GM19023 (cell line): ENCODE measurements around the gene IQSEC2.

Experiments used
- ATAC-seq: cut with Tn5 transposase; IDR thresholded peaks from one replicate; pipeline ENCODE4 v1.9.1; 2021; ENCODE audit warnings: mild to moderate bottlenecking, moderate library complexity; ENCODE audit not compliant: unreplicated experiment

The IQSEC2 gene

DNA sequence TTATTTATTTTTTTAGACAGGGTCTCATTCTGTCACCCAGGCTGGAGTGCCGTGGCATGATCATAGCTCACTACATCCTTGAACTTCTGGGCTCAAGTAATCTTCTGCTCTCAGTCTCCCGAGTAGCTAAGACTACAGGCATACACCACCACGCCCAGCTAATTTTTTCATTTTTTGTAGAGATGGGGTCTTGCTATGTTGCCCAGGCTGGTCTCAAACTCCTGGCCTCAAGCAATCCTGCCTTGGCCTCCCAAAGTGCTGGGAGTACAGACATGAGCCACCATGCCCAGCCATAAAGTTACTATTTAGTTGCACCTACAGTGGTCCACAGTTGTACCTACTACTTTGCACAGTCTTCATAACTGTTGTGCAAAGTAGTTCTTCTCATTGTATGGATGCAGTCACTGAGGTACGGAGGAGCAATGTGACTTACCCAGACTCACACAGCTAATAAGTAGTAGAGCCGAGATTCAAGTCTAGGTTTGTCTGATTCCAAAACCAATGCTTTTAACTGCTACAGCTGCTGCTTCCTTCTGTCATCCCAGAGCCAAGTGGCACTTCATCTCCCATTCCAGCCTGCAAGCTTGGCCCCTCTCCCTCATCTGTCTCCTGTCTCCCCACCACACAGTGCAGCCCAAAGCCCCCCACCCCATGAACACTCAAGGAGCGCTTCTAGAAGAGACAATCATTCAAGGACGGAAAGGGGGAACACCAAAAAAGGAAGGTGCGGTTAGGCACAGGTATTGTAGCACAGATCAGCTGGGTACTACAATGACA lies 24.0 kb upstream of the IQSEC2 start:
- no peak for ATAC-seq

- no peak for ATAC-seq
Measured at GRCh38 chrX:53303195-53303594, 21.8 kb upstream of the IQSEC2 start.

- ATAC-seq, result no peak
Measured at GRCh38 chrX:53300157-53300556, 18.8 kb upstream of the IQSEC2 start.

GRCh38 chrX:53294024-53294648 lies 12.8 kb upstream of the IQSEC2 start:
- no peak for ATAC-seq

DNA sequence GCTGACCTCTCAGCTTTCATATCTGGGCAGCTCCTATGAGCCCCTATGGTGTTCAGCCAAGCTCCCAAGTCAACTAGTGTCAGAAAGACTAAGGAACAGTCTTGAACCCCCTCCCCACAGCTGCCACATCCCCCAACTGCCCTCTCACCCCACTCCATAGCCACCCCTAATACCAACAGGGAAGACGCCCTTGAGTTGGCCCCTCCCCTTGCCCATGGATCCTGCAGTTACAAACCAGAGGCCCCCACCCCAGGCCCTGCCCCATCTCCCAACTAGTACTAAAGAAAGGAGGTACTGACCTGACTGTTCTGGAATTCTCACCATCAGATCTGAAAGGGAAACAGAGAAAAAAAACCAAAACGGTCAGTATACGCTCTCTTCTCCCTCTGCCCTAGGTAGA lies 10.2 kb upstream of the IQSEC2 start:
- no peak for ATAC-seq

- ATAC-seq, result no peak
Measured at GRCh38 chrX:53290441-53291041, 9.2 kb upstream of the IQSEC2 start.

GRCh38 chrX:53288189-53288588 lies 6.8 kb upstream of the IQSEC2 start:
- no peak for ATAC-seq

GRCh38 chrX:53287493-53288138 lies 6.2 kb upstream of the IQSEC2 start:
- ATAC-seq, result no peak

GRCh38 chrX:53286171-53286570 lies 4.8 kb upstream of the IQSEC2 start:
- ATAC-seq, result no peak

- no peak for ATAC-seq
Measured at GRCh38 chrX:53285591-53285990, 4.2 kb upstream of the IQSEC2 start.

- ATAC-seq, result peak; percentile 59
Measured at GRCh38 chrX:53284684-53285447, 3.5 kb upstream of the IQSEC2 start.

GRCh38 chrX:53283567-53283966 lies 2.2 kb upstream of the IQSEC2 start:
- ATAC-seq, result no peak

DNA sequence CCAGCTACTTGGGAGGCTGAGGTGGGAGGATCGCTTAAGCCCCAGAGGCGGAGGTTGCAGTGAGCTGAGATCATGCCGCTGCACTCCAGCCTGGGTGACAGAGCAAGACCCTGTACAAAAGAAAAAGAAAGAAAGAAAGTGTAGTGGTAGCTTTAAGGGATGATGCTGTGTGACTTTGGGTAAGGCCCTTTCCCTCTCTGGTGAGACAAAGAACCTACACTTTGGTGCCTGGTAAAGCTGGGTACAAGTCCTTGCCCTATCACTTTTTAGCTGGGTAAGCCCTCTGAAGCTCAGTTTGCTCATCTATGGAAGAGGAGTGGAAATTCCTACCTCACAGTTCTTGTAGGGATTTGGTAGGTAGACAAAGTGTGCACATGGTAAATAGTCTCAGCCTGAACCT lies 1.7 kb upstream of the IQSEC2 start:
- no peak for ATAC-seq

- no peak for ATAC-seq
Measured at GRCh38 chrX:53281963-53282695, 745 bp upstream of the IQSEC2 start.

DNA sequence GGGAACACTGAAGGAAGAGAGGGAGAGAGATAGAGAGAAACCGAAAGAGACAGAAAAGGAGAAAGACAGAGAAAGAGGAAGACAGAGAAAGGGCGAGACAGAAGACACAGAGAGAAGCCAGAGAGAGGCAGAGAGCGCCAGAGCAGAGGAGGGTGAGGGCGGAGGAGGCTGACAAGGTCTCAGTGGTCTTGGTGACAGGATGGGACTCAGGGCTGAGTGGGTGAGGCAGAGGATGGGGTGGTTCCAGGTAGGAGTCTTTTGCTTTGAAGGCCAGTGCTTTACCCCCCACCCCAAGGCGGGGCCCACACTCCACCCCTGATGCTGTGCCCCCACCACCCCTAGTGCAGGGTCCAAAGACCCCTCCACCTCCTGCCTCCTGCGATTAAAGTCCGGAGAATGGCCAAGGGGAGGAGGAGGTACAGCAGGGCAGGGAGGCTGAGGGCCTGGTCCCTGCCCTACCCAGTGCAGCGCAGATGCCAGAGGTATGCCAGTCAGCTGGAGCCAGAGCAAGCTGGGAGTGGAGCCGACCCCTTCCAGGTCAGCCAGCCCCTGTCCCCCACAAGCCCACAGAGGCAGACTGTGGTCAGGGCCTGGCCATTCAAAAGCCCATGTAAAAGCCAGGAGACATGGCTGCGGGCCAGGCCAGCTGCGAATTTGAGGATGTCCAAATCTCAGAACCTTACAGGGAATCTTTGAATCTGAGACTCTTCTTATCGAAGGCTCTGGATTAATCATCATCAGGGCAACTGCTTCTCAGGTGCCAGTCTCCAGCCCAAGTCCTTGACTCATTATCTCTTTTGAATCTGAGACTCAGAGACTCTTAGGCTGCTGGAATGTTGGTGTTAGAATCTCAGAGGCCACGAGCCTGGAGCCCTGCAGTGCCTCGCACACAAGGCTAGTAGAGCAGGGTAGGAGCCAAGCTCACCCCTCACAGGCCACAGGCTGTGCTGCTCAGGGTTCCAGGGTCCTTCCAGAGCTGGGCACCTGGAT lies 758 bp downstream of the IQSEC2 start:
- ATAC-seq, result no peak

GRCh38 chrX:53279296-53280237 lies 1.8 kb downstream of the IQSEC2 start:
- no peak for ATAC-seq

DNA sequence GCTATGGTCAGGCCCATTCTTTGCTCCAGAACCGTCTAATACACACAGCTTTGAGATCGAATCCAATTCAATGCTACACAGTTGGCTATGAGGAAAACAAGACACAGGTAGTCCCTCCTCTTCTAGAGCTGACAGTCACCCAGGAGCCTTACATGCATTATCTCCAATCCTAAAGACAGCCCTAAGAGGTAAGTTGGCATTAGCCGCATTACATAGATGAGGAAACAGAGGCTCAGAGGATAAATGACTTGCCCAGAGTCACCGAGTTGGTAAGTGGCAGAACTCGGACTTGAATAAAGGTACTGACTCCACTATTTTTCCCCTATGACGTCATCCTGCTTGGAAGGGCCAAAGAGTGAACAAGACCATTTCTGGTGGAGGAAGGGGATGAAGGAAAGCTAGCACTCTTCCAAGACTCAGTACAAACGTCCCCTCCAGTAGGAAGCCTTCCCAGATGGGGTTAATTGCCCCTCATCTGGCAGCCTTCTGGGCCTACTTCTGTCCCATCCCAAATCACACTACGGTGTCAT lies 8.5 kb downstream of the IQSEC2 start:
- ATAC-seq, result no peak
